IPS-20b (cell line): ENCODE data around the gene ZBTB20.
"Not testable (repeated sequence)": the region's sequence is repeated elsewhere in the genome, so short reads cannot be mapped to it uniquely, and the experiment has no call there.

Experiments
- H3K27ac ChIP-seq: one replicate; pipeline ENCODE4 v1.5.1; 2013; ENCODE audit warnings: low read length
- H3K27me3 ChIP-seq: 2 replicates; pipeline ENCODE4 v1.6.1; 2013; ENCODE audit warnings: mild to moderate bottlenecking, low read length, inconsistent platforms; ENCODE audit not compliant: insufficient read depth
- H3K36me3 ChIP-seq: 2 replicates; pipeline ENCODE4 v1.6.1; 2013; ENCODE audit warnings: low read depth, mild to moderate bottlenecking, inconsistent platforms, low read length, moderate library complexity; ENCODE audit not compliant: insufficient read depth
- H3K4me1 ChIP-seq: 2 replicates; pipeline ENCODE4 v1.6.1; 2013; ENCODE audit warnings: mild to moderate bottlenecking, control low read depth, inconsistent platforms, low read length, moderate library complexity; ENCODE audit not compliant: insufficient read depth
- H3K4me3 ChIP-seq: 2 replicates; pipeline ENCODE4 v1.5.1; 2013; ENCODE audit warnings: mild to moderate bottlenecking, low read length, inconsistent platforms
- H3K9ac ChIP-seq: 2 replicates; pipeline ENCODE4 v1.6.1; 2013; ENCODE audit warnings: low read depth, mild to moderate bottlenecking, inconsistent platforms, low read length, moderate library complexity
- H3K9me3 ChIP-seq: 2 replicates; pipeline ENCODE4 v1.6.1; 2013; ENCODE audit warnings: mild to moderate bottlenecking, low read depth, low read length, inconsistent platforms; ENCODE audit not compliant: insufficient read depth

The ZBTB20 gene

GRCh38 chr3:115146418-115147328 lies at the start of gene ZBTB20:
Gene ZBTB20, minus strand, starts transcription at chr3:115147288.
- peak within 1 kb of the TSS; percentile 92; the same call in 1 of the 2 replicates for H3K9ac ChIP-seq
- peaks cover 5% of the 10 kb centered on the region; the same call in 1 of the 2 replicates for H3K4me1 ChIP-seq
- H3K36me3 ChIP-seq = no peaks in the 10 kb centered on the region
- H3K27ac ChIP-seq = peak within 1 kb of the TSS; percentile 76
- peak within 1 kb of the TSS; percentile 95 for H3K4me3 ChIP-seq
- no peaks in the 10 kb centered on the region for H3K27me3 ChIP-seq
- no peaks in the 10 kb centered on the region for H3K9me3 ChIP-seq

GRCh38 chr3:115194476-115194875 lies 47.4 kb upstream of the ZBTB20 start:
- Histone ChIP-seq H3K27ac (no peak overlapping the region), H3K9me3 (peaks cover 22% of the 10 kb centered on the region), H3K4me3 (no peak overlapping the region), H3K36me3 (no peaks in the 10 kb centered on the region), H3K9ac (no peak overlapping the region), H3K27me3 (no peaks in the 10 kb centered on the region), H3K4me1 (no peaks in the 10 kb centered on the region)

- Histone ChIP-seq H3K9me3 (peaks cover 22% of the 10 kb centered on the region), H3K4me3 (no peak overlapping the region), H3K4me1 (no peaks in the 10 kb centered on the region), H3K36me3 (no peaks in the 10 kb centered on the region), H3K27me3 (no peaks in the 10 kb centered on the region), H3K27ac (no peak overlapping the region), H3K9ac (no peak overlapping the region)
Observed at GRCh38 chr3:115190747-115191146, 43.7 kb upstream of the ZBTB20 start.

GRCh38 chr3:115187149-115187757 lies 40.2 kb upstream of the ZBTB20 start:
- Histone ChIP-seq H3K9ac (no peak overlapping the region), H3K27ac (no peak overlapping the region), H3K4me3 (no peak overlapping the region), H3K27me3 (no peaks in the 10 kb centered on the region), H3K36me3 (no peaks in the 10 kb centered on the region), H3K9me3 (peaks cover 19% of the 10 kb centered on the region), H3K4me1 (no peaks in the 10 kb centered on the region)

- peaks cover 15% of the 10 kb centered on the region for H3K9me3 ChIP-seq
- no peak overlapping the region for H3K27ac ChIP-seq
- no peak overlapping the region for H3K9ac ChIP-seq
- no peaks in the 10 kb centered on the region for H3K36me3 ChIP-seq
- no peak overlapping the region for H3K4me3 ChIP-seq
- H3K27me3 ChIP-seq = no peaks in the 10 kb centered on the region
- H3K4me1 ChIP-seq = no peaks in the 10 kb centered on the region
Observed at GRCh38 chr3:115186351-115187148, 39.5 kb upstream of the ZBTB20 start.

- H3K27me3 ChIP-seq, H3K9me3 ChIP-seq, H3K36me3 ChIP-seq, H3K27ac ChIP-seq, H3K4me1 ChIP-seq, H3K4me3 ChIP-seq, H3K9ac ChIP-seq: not testable (repeated sequence)
Observed at GRCh38 chr3:115184859-115185572, 37.9 kb upstream of the ZBTB20 start.

- H3K9ac ChIP-seq, H3K27me3 ChIP-seq, H3K27ac ChIP-seq, H3K4me1 ChIP-seq, H3K36me3 ChIP-seq, H3K4me3 ChIP-seq, H3K9me3 ChIP-seq: not testable (repeated sequence)
Observed at GRCh38 chr3:115178930-115179329, 31.8 kb upstream of the ZBTB20 start.

- Histone ChIP-seq H3K36me3 (no peaks in the 10 kb centered on the region), H3K4me1 (no peaks in the 10 kb centered on the region), H3K4me3 (no peak overlapping the region), H3K9me3 (no peaks in the 10 kb centered on the region), H3K27me3 (no peaks in the 10 kb centered on the region), H3K27ac (no peak overlapping the region), H3K9ac (no peak overlapping the region)
Observed at GRCh38 chr3:115169808-115170207, 22.7 kb upstream of the ZBTB20 start.

- Histone ChIP-seq H3K4me3 (no peak overlapping the region), H3K27ac (no peak overlapping the region), H3K27me3 (no peaks in the 10 kb centered on the region), H3K9ac (no peak overlapping the region), H3K9me3 (no peaks in the 10 kb centered on the region), H3K4me1 (no peaks in the 10 kb centered on the region), H3K36me3 (no peaks in the 10 kb centered on the region)
Observed at GRCh38 chr3:115165701-115166100, 18.6 kb upstream of the ZBTB20 start.

GRCh38 chr3:115165266-115165665 lies 18.2 kb upstream of the ZBTB20 start:
- Histone ChIP-seq H3K27ac (no peak overlapping the region), H3K4me1 (no peaks in the 10 kb centered on the region), H3K36me3 (no peaks in the 10 kb centered on the region), H3K9ac (no peak overlapping the region), H3K9me3 (no peaks in the 10 kb centered on the region), H3K27me3 (no peaks in the 10 kb centered on the region), H3K4me3 (no peak overlapping the region)
